Progenitor cell of endocrine pancreas (in vitro differentiated cells): ENCODE results near the gene MAPK12. TPM values are rescaled to one million over a fixed set of nuclear protein-coding genes. Genes with fewer than 3 reads are reported as not detected.

Experiments used
- DNase-seq: peaks from one replicate; pipeline ENCODE4 v3.0.0; 2021; ENCODE audit warnings: low spot score; ENCODE audit not compliant: unreplicated experiment
- H3K27ac Mint-ChIP-seq: 2 replicates; pipeline ENCODE4 v1.8.0; 2021; ENCODE audit warnings: mild to moderate bottlenecking, moderate library complexity, mixed read lengths
- H3K27me3 Mint-ChIP-seq: 2 replicates; pipeline ENCODE4 v1.8.0; 2021; ENCODE audit warnings: mixed read lengths
- H3K36me3 Mint-ChIP-seq: 2 replicates; pipeline ENCODE4 v1.8.0; 2022; ENCODE audit warnings: mixed read lengths; ENCODE audit not compliant: insufficient read depth
- H3K4me1 Mint-ChIP-seq: 2 replicates; pipeline ENCODE4 v1.8.0; 2021; ENCODE audit warnings: low read depth, mixed read lengths
- H3K4me3 Mint-ChIP-seq: 2 replicates; pipeline ENCODE4 v1.8.0; 2021; ENCODE audit warnings: low read depth, mild to moderate bottlenecking, moderate library complexity, mixed read lengths
- H3K9me3 Mint-ChIP-seq: 2 replicates; pipeline ENCODE4 v1.8.0; 2021; ENCODE audit warnings: low read depth, mixed read lengths
- CTCF ChIP-seq: fragments of 200-600 bp; sonication (generic); IDR thresholded peaks from one replicate; pipeline ENCODE4 v1.5.0; 2021; ENCODE audit warnings: antibody characterized with exemption, mild to moderate bottlenecking; ENCODE audit not compliant: unreplicated experiment
- total RNA-seq: library from RNA; stranded (reverse); gene quantifications from 2 replicates; pipeline ENCODE4 v1.2.1, GENCODE V29; 2021

The MAPK12 gene
- total RNA-seq, 1 donor from 2014 or later, result 53.7 TPM

DNA sequence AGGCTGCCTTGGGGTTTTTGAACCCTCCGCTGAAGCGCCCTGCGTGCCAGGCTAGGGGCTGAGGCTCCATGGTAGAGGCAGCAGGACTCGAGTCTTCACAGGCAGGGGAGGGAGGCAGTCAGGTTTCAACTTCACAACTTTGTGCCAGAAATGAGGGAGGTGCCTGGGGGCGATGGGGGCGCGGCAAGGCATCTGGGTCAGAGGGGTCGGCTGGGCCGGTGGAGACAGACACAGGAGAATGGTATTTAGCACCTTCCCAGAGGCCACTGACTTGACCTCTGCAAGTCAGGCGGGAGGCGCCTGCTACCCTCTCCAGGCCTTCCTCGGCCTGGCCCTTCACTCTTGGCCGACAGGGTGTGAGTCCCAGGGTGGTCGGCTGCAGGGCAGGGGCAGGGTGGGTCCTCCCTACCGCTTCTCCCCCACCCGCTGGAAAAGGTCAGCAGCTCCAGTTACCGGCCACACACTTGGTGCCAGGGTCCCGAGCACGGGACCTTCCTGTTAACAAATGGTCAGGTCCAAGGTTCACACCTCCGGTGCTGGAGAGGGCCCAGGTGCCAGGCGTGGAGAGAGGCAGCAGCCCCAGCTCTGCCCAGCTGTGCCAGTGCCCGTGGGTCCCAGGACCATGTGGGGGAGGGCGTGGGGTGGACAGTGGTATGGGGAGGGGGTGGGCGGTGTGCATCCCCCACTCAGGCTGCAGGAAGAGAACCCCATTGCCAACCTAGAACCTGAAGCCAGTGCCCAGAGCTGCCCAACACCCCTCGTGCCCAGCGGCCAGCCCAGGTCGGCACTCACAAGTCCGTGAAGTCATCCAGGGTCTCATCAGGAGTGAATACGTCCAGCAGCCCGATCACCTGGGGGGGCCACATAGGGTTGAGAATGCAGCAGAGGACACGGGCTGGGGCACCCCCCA lies 3.8 kb downstream of the MAPK12 start:
- no peaks in the 10 kb centered on the region for H3K9me3 Mint-ChIP-seq
- TF ChIP-seq CTCF, result no peak
- no peak overlapping the region for H3K27ac Mint-ChIP-seq
- no peak overlapping the region for H3K4me3 Mint-ChIP-seq
- H3K4me1 Mint-ChIP-seq, result peaks cover 3% of the 10 kb centered on the region
- no peaks in the 10 kb centered on the region for H3K36me3 Mint-ChIP-seq
- no peak for DNase-seq
- no peaks in the 10 kb centered on the region for H3K27me3 Mint-ChIP-seq

GRCh38 chr22:50257041-50257440 lies 4.4 kb downstream of the MAPK12 start:
- TF ChIP-seq CTCF, result no peak
- no peaks in the 10 kb centered on the region for H3K4me1 Mint-ChIP-seq
- H3K4me3 Mint-ChIP-seq, result no peak overlapping the region
- no peaks in the 10 kb centered on the region for H3K9me3 Mint-ChIP-seq
- no peaks in the 10 kb centered on the region for H3K27me3 Mint-ChIP-seq
- no peak for DNase-seq
- H3K27ac Mint-ChIP-seq, result no peak overlapping the region
- no peaks in the 10 kb centered on the region for H3K36me3 Mint-ChIP-seq

DNA sequence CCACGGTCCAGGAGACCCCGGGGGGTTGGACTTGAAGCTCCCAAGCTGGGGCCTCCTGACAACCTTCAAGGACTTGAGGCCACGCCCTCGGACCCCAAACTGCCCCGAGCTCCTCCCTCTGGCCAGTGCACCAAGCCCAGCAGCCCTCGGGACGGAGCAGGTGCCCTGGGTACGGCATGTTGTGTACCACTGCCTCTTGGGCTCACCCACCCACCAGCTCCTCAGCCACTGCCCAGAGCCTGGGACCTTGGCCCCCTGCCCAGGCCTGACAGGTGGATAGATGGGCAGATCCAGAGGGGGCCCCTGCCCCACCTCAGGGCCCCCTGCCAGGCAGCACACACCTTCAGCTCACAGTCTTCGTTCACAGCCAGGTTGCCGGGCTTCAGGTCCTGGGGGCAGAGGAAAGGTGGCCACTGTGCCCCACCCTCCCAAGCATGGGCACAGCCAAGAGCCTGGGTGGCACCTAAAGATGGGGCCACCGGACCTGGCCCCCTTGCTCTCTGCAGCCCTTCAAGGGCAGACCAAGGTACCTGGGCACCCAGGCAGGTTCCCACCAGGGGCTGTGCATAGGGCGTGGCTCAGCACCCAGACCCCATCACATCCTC lies 5.1 kb downstream of the MAPK12 start:
- TF ChIP-seq CTCF, result no peak
- no peaks in the 10 kb centered on the region for H3K36me3 Mint-ChIP-seq
- no peak overlapping the region for H3K27ac Mint-ChIP-seq
- H3K4me3 Mint-ChIP-seq, result no peak overlapping the region
- no peak for DNase-seq
- H3K27me3 Mint-ChIP-seq, result no peaks in the 10 kb centered on the region
- H3K4me1 Mint-ChIP-seq, result no peaks in the 10 kb centered on the region
- H3K9me3 Mint-ChIP-seq, result no peaks in the 10 kb centered on the region

DNA sequence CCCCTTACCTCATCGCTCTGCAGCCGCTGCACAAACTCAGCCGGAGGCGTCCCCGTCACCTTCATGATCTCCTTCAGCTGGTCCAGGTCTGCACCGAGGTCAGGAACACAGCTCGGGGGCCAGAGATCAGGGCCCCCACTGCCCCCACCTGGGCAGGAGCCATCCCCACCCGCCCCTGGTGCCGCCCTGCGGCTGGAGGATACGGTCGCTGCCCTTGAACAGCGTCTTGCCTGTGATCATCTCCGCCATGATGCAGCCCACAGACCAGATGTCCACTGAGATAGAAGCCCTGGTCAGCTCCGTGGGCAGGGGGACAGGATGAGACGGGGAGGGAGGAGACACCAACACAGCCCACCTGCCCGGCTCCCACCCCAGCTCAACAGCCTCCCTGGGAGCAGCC lies 5.9 kb downstream of the MAPK12 start:
- Mint-ChIP-seq H3K4me1 (peaks cover 1% of the 10 kb centered on the region), H3K4me3 (no peak overlapping the region), H3K27ac (no peak overlapping the region), H3K27me3 (no peaks in the 10 kb centered on the region), H3K36me3 (no peaks in the 10 kb centered on the region), H3K9me3 (no peaks in the 10 kb centered on the region)
- no peak for DNase-seq
- TF ChIP-seq CTCF, result no peak

- Mint-ChIP-seq H3K36me3 (no peaks in the 10 kb centered on the region), H3K4me1 (peaks cover 3% of the 10 kb centered on the region), H3K27ac (no peak overlapping the region), H3K4me3 (no peak overlapping the region), H3K27me3 (no peaks in the 10 kb centered on the region), H3K9me3 (no peaks in the 10 kb centered on the region)
- no peak for DNase-seq
- TF ChIP-seq CTCF, result no peak
These were observed 6.4 kb downstream of the MAPK12 start for GRCh38 chr22:50255099-50255498.
